OCI-LY7 (cell line): ENCODE data around the gene ALDH16A1. TPM values are rescaled to one million over a fixed set of nuclear protein-coding genes. Genes with fewer than 3 reads are reported as not detected.

Experiments
- BruUV-seq: library from RNA; stranded (reverse); fragments of 400-500 nt; replicated peaks from 2 replicates; lab custom pipeline; 2021; lab: Mats Ljungman, UMichigan
- CTCF ChIA-PET: fragments of 300-600 bp; sonication (Branson Sonifier 250); formaldehyde crosslinking; loops from one replicate; lab custom pipeline; 2022; ENCODE audit warnings: antibody characterized with exemption; ENCODE audit not compliant: unreplicated experiment; lab: Charles Lee
- POLR2A ChIA-PET: fragments of 300-600 bp; sonication (Branson Sonifier 250); formaldehyde crosslinking; loops from one replicate; lab custom pipeline; 2022; ENCODE audit warnings: antibody characterized with exemption; lab: Charles Lee
- DNase-seq: peaks from one replicate; pipeline ENCODE4 v3.0.0-alpha.2; 2015; ENCODE audit warnings: low spot score
- H2AFZ ChIP-seq: fragments of 200-600 bp; sonication (generic), shearing (Covaris generic); 2 replicates; pipeline ENCODE4 v1.6.1; 2014; ENCODE audit warnings: mild to moderate bottlenecking, antibody characterized with exemption, low read length, moderate library complexity
- H3K27ac ChIP-seq: fragments of 200-600 bp; sonication (generic); 2 replicates; pipeline ENCODE4 v1.5.1; 2014; ENCODE audit warnings: mixed run types, low read depth, mild to moderate bottlenecking, moderate library complexity, low read length, inconsistent platforms; ENCODE audit not compliant: poor library complexity, severe bottlenecking
- H3K36me3 ChIP-seq: fragments of 200-600 bp; sonication (generic); 2 replicates; pipeline ENCODE4 v1.6.1; 2014; ENCODE audit warnings: mild to moderate bottlenecking, antibody characterized with exemption, low read length, moderate library complexity, mixed read lengths; ENCODE audit not compliant: insufficient read depth
- H3K4me1 ChIP-seq: fragments of 200-600 bp; sonication (generic); 2 replicates; pipeline ENCODE4 v1.5.1; 2014; ENCODE audit warnings: mild to moderate bottlenecking, low read length; ENCODE audit not compliant: insufficient read depth, poor library complexity, severe bottlenecking
- H3K4me2 ChIP-seq: fragments of 200-600 bp; sonication (generic); 2 replicates; pipeline ENCODE4 v1.6.1; 2014; ENCODE audit warnings: mild to moderate bottlenecking, low read length
- H3K4me3 ChIP-seq: fragments of 200-600 bp; sonication (generic); 2 replicates; pipeline ENCODE4 v1.5.1; 2014; ENCODE audit warnings: mild to moderate bottlenecking, low read depth, low read length; ENCODE audit not compliant: poor library complexity, severe bottlenecking
- H3K79me2 ChIP-seq: fragments of 200-600 bp; sonication (generic); 2 replicates; pipeline ENCODE4 v1.6.1; 2016; ENCODE audit warnings: low read depth, mild to moderate bottlenecking, low read length, moderate library complexity, mixed read lengths; ENCODE audit not compliant: insufficient read depth
- H3K9me2 ChIP-seq: fragments of 200-600 bp; sonication (generic); 2 replicates; pipeline ENCODE4 v1.6.1; 2016; ENCODE audit warnings: mild to moderate bottlenecking, low read length, mixed read lengths; ENCODE audit not compliant: insufficient read depth
- H3K9me3 ChIP-seq: fragments of 200-600 bp; sonication (generic); 2 replicates; pipeline ENCODE4 v1.6.1; 2014; ENCODE audit warnings: mild to moderate bottlenecking, mixed run types, low read length, mixed read lengths
- H4K20me1 ChIP-seq: fragments of 200-600 bp; sonication (generic); 2 replicates; pipeline ENCODE4 v1.6.1; 2014; ENCODE audit warnings: mild to moderate bottlenecking, antibody characterized with exemption, low read length, moderate library complexity, mixed read lengths; ENCODE audit not compliant: insufficient read depth
- EZH2phosphoT487 ChIP-seq: fragments of 200-600 bp; sonication (generic); IDR thresholded peaks from 2 replicates; pipeline ENCODE4 v1.6.1; 2018; ENCODE audit warnings: low read depth, borderline replicate concordance, mild to moderate bottlenecking, mixed run types, antibody characterized with exemption, low read length, moderate library complexity, mixed read lengths
- intact Hi-C: fragments of 100-400 bp; cut with micrococcal nuclease; formaldehyde crosslinking; loops from one replicate; pipeline ENCODE4 v1.10.0; 2022; ENCODE audit not compliant: unreplicated experiment
- total RNA-seq, 2 experiments: library from RNA; depleted of rRNA in 1 of 2; stranded (reverse); fragments of >200 nt in 1 of 2; shearing (Covaris generic) in 1 of 2; gene quantifications; 2 replicates each; pipeline ENCODE4 v1.2.3, GENCODE V29; 2014 to 2022
- TF ChIP-seq, protein P1 (sequence below): fragments of 200-600 bp; sonication (generic); conservative IDR thresholded peaks from 2 replicates; pipeline ENCODE4 v1.5.1; 2014; ENCODE audit warnings: mild to moderate bottlenecking, antibody characterized with exemption, low read length, moderate library complexity, mixed read lengths

ALDH16A1 gene
- total RNA-seq, 2 experiments from 2014 or later, result 26.0 to 55.4 TPM

DNA sequence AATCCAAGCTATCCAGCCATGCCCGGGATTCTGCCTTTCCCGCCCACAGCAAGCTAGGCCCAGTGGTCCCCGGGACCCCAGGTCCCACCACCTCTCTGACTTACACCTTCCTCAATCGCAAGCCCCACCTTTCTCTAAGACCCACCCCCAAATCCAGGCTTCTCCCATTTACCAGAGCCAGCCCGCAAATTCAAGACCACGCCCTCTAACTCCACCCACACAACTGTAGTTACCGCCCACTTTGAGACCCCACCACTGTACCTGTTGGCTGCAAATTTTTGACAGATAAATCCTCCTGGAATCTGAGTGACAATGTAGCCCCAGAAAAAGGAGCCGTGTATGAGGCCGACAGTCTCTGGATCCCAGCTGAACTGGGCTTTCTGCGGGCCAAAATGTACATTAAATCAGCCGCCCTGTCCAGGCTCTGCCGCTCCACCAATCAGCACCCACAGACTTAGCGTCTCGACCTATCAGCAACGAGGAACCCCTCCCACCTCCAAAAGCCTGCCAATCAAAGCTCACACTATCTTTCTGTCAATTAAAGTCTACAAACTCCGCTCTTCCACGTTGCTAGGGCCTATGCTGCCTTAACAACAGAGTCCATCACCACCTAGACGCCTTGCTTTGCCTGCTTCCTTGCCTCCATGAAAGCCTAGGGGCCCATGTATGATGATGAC lies 18.0 kb upstream of the ALDH16A1 start:
- Histone ChIP-seq H3K27ac (no peak overlapping the region), H3K4me1 (peaks cover 24% of the 10 kb centered on the region), H3K9me2 (no peaks in the 10 kb centered on the region), H2AFZ (no peak overlapping the region), H3K9me3 (no peaks in the 10 kb centered on the region), H3K4me2 (no peak overlapping the region), H4K20me1 (no peaks in the 10 kb centered on the region), H3K79me2 (no peaks in the 10 kb centered on the region), H3K36me3 (no peaks in the 10 kb centered on the region), H3K4me3 (no peak overlapping the region)
- CTCF ChIA-PET, result no interaction called here
- intact Hi-C loops, result no loop called here
- TF ChIP-seq EZH2phosphoT487, result no peak
- TF ChIP-seq, protein P1, sequence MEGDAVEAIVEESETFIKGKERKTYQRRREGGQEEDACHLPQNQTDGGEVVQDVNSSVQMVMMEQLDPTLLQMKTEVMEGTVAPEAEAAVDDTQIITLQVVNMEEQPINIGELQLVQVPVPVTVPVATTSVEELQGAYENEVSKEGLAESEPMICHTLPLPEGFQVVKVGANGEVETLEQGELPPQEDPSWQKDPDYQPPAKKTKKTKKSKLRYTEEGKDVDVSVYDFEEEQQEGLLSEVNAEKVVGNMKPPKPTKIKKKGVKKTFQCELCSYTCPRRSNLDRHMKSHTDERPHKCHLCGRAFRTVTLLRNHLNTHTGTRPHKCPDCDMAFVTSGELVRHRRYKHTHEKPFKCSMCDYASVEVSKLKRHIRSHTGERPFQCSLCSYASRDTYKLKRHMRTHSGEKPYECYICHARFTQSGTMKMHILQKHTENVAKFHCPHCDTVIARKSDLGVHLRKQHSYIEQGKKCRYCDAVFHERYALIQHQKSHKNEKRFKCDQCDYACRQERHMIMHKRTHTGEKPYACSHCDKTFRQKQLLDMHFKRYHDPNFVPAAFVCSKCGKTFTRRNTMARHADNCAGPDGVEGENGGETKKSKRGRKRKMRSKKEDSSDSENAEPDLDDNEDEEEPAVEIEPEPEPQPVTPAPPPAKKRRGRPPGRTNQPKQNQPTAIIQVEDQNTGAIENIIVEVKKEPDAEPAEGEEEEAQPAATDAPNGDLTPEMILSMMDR, result no peak
- DNase-seq, result no peak
- POLR2A ChIA-PET, result no interaction called here
- no TSS peak for BruUV-seq

DNA sequence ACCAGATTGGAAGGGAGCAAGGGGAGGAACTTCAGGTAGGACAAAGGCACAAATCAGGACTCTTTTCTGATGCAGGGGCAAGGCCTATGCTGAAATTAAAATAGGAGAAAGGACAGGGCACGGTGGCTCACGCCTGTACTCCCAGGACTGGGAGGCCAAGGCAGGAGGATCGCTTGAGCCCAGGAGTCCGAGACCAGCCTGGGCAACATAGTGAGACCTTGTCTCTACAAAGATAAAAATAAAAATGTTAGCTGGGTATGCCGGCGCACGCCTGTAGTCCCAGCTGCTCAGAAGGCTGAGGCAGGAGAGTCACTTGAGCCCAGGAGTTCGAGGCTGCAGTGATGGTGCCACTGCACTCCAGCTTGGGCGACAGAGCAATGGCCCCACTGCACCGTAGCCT lies 17.4 kb upstream of the ALDH16A1 start:
- H3K4me3 ChIP-seq, result no peak overlapping the region
- no peak overlapping the region for H3K27ac ChIP-seq
- CTCF ChIA-PET, result no interaction called here
- no peaks in the 10 kb centered on the region for H3K36me3 ChIP-seq
- H2AFZ ChIP-seq, result 0 out of 2 replicates have a peak overlapping the region, but pooled peaks have one; percentile 6
- H3K4me2 ChIP-seq, result peak overlapping the region; percentile 44; the same call in 1 of the 2 replicates
- no peaks in the 10 kb centered on the region for H4K20me1 ChIP-seq
- H3K9me3 ChIP-seq, result no peaks in the 10 kb centered on the region
- TF ChIP-seq, protein P1, result no peak
- no peak for TF ChIP-seq EZH2phosphoT487
- no peak for DNase-seq
- no peaks in the 10 kb centered on the region for H3K9me2 ChIP-seq
- no TSS peak for BruUV-seq
- H3K4me1 ChIP-seq, result peaks cover 18% of the 10 kb centered on the region
- POLR2A ChIA-PET, result interaction anchor here (0.9 kb wide), 1 partner anchor 24 kb away, joined by 4 read pairs; no protein-coding TSS in a partner anchor
- intact Hi-C loops, result no loop called here
- H3K79me2 ChIP-seq, result no peaks in the 10 kb centered on the region

- CTCF ChIA-PET, result no interaction called here
- Histone ChIP-seq H3K36me3 (no peaks in the 10 kb centered on the region), H3K4me3 (no peak overlapping the region), H3K79me2 (no peaks in the 10 kb centered on the region), H3K9me2 (no peaks in the 10 kb centered on the region), H2AFZ (0 out of 2 replicates have a peak overlapping the region, but pooled peaks have one; percentile 6), H3K4me2 (peak overlapping the region; percentile 44), H3K9me3 (no peaks in the 10 kb centered on the region), H3K4me1 (peaks cover 11% of the 10 kb centered on the region), H4K20me1 (no peaks in the 10 kb centered on the region), H3K27ac (no peak overlapping the region)
- POLR2A ChIA-PET, result interaction anchor here (0.6 to 0.9 kb wide), 2 partner anchors 25 to 157 kb away, joined by 4 to 7 read pairs; no protein-coding TSS in a partner anchor
- TF ChIP-seq EZH2phosphoT487, result no peak
- TF ChIP-seq, protein P1, result no peak
- intact Hi-C loops, result no loop called here
- DNase-seq, result peak; percentile 86
- BruUV-seq, result no TSS peak
Measured at GRCh38 chr19:49436381-49437017, 16.5 kb upstream of the ALDH16A1 start.
